ENCODE data around the gene CCDC183. TPM values are rescaled to one million over a fixed set of nuclear protein-coding genes. Genes with fewer than 3 reads are reported as not detected.
A peak's percentile ranks its signal among the peaks of the same experiment; 100 is the strongest.
"Not testable (repeated sequence)": the region's sequence is repeated elsewhere in the genome, so short reads cannot be mapped to it uniquely, and the experiment has no call there.

CCDC183 gene
- total RNA-seq, 4 donors from 2014 or later, result 25.2 to 161 (median 63.5) TPM

GRCh38 chr9:136799854-136800657 is 3.9 kb downstream of the CCDC183 start:
- 0 to 2% methylated on average over 2 to 35 of the region's 63 CpGs for WGBS, 2 donors (ENCODE audit: low coverage in 1 of 2)
- Histone ChIP-seq H3K4me3 (peak overlapping the region; percentile 7 to 52 (median 36)), H3K27me3 (peaks cover 57% of the 10 kb centered on the region), H3K4me1 (peaks cover 8 to 62% (median 39%) of the 10 kb centered on the region in 4 donors), H3K9me3 (no peaks in the 10 kb centered on the region), H3K36me3 (no peaks in the 10 kb centered on the region), H3K27ac (peak overlapping the region; percentile 80 to 90 (median 88))
- intact Hi-C loops (cut with DNase I; ENCODE audit: low total_unique reads), result no loop called here
- DNase-seq, result peak; percentile 97
- TF ChIP-seq CTCF (IDR thresholded peaks at IDR 0.05), result no peak
- TF ChIP-seq POLR2AphosphoS5 (IDR thresholded peaks at IDR 0.05), result peak; percentile 60 to 90 (median 88)
- peak; percentile 72 for TF ChIP-seq POLR2A (IDR thresholded peaks at IDR 0.05)
- TF ChIP-seq EP300 (IDR thresholded peaks at IDR 0.05; ENCODE audit: low read depth), result no peak
- in situ Hi-C loops (cut with MboI; ENCODE audit: low pct_ligation_motif_present in 1 of 4, low pct_unique_long_range_greater_than_20kb in 1 of 4, low sequenced_read_pairs in 3 of 4), result loop anchor here in 2 of 4 donors (25.0 kb wide), 1 partner anchor 237 kb away; the partner anchor contains the start of genes ABCA2 (in 2 of the 2), FUT7 (in 2 of the 2) and NPDC1 (in 2 of the 2)

GRCh38 chr9:136802321-136802720 is 6.2 kb downstream of the CCDC183 start:
- Histone ChIP-seq H3K9me3 (no peaks in the 10 kb centered on the region), H3K27me3 (peaks cover 52% of the 10 kb centered on the region)

GRCh38 chr9:136803009-136803550 is 6.9 kb downstream of the CCDC183 start:
- H3K36me3 ChIP-seq; DNase-seq; H3K9me3 ChIP-seq; intact Hi-C loops (cut with DNase I; ENCODE audit: low total_unique reads); H3K4me3 ChIP-seq; H3K27ac ChIP-seq; in situ Hi-C loops (cut with MboI; ENCODE audit: low pct_ligation_motif_present in 1 of 4, low pct_unique_long_range_greater_than_20kb in 1 of 4, low sequenced_read_pairs in 3 of 4): not testable (repeated sequence)
- WGBS, 2 donors (ENCODE audit: low coverage in 1 of 2), result 81% methylated on average over 4 of the region's 9 CpGs; no CpG with 5 or more reads in 1 of the 2 donors
- peaks cover 45% of the 10 kb centered on the region for H3K27me3 ChIP-seq
- H3K4me1 ChIP-seq, result peaks cover 20 to 48% (median 38%) of the 10 kb centered on the region in 4 donors

More at GRCh38 chr9:136802321-136802720, 6.2 kb downstream of the CCDC183 start:
- Histone ChIP-seq H3K4me1 (peaks cover 20 to 55% (median 37%) of the 10 kb centered on the region in 4 donors), H3K4me3 (no peak overlapping the region), H3K36me3 (no peaks in the 10 kb centered on the region), H3K27ac (no peak overlapping the region)
- 77% methylated on average over 6 of the region's 6 CpGs; no CpG with 5 or more reads in 1 of the 2 donors for WGBS, 2 donors (ENCODE audit: low coverage in 1 of 2)
- no peak for DNase-seq
- intact Hi-C loops (cut with DNase I; ENCODE audit: low total_unique reads), result no loop called here
- TF ChIP-seq POLR2A (IDR thresholded peaks at IDR 0.05), result no peak
- TF ChIP-seq EP300 (IDR thresholded peaks at IDR 0.05; ENCODE audit: low read depth), result no peak
- TF ChIP-seq CTCF (IDR thresholded peaks at IDR 0.05), result no peak
- no peak for TF ChIP-seq POLR2AphosphoS5 (IDR thresholded peaks at IDR 0.05)
- in situ Hi-C loops (cut with MboI; ENCODE audit: low pct_ligation_motif_present in 1 of 4, low pct_unique_long_range_greater_than_20kb in 1 of 4, low sequenced_read_pairs in 3 of 4), result no loop called here

GRCh38 chr9:136803551-136804508 is 7.7 kb downstream of the CCDC183 start:
- H3K36me3 ChIP-seq, result no peaks in the 10 kb centered on the region
- H3K4me3 ChIP-seq, result no peak overlapping the region
- no peak overlapping the region for H3K27ac ChIP-seq
- H3K27me3 ChIP-seq, result peaks cover 37% of the 10 kb centered on the region
- WGBS, 2 donors (ENCODE audit: low coverage in 1 of 2), result 90% methylated on average over 22 of the region's 22 CpGs; no CpG with 5 or more reads in 1 of the 2 donors
- H3K9me3 ChIP-seq, result no peaks in the 10 kb centered on the region
- DNase-seq, result no peak
- intact Hi-C loops (cut with DNase I; ENCODE audit: low total_unique reads), result no loop called here
- TF ChIP-seq POLR2AphosphoS5 (IDR thresholded peaks at IDR 0.05) (no peak), EP300 (IDR thresholded peaks at IDR 0.05; ENCODE audit: low read depth) (no peak), POLR2A (IDR thresholded peaks at IDR 0.05) (no peak), CTCF (IDR thresholded peaks at IDR 0.05) (no peak)
- H3K4me1 ChIP-seq, result peaks cover 20 to 44% (median 39%) of the 10 kb centered on the region in 4 donors
- in situ Hi-C loops (cut with MboI; ENCODE audit: low pct_ligation_motif_present in 1 of 4, low pct_unique_long_range_greater_than_20kb in 1 of 4, low sequenced_read_pairs in 3 of 4), result no loop called here
